HEK293T (cell line): ENCODE results near the gene ZNF26.
A peak's percentile ranks its signal among the peaks of the same experiment; 100 is the strongest.
"Not testable (repeated sequence)": the region's sequence is repeated elsewhere in the genome, so short reads cannot be mapped to it uniquely, and the experiment has no call there.

Source experiments
- CTCF ChIA-PET: fragments of 350-600 bp; formaldehyde crosslinking; extraction: SDS; loops from one replicate; lab custom pipeline; 2021; ENCODE audit warnings: antibody characterized with exemption, inconsistent platforms; lab: Yijun Ruan, JAX
- POLR2A ChIA-PET: fragments of 350-600 bp; formaldehyde crosslinking; extraction: SDS; loops from one replicate; lab custom pipeline; 2020; ENCODE audit warnings: antibody characterized with exemption, inconsistent platforms; lab: Yijun Ruan, JAX
- DNase-seq: peaks from one replicate; pipeline ENCODE4 v3.0.0; 2012; ENCODE audit warnings: mixed read lengths; ENCODE audit errors: extremely low spot score
- ARNT ChIP-seq: fragments of 450-650 bp; IDR thresholded peaks from 2 replicates; pipeline ENCODE4 v1.6.1; 2017; ENCODE audit warnings: mild to moderate bottlenecking
- BHLHE40 ChIP-seq: fragments of 450-650 bp; IDR thresholded peaks from 2 replicates; pipeline ENCODE4 v1.6.1; 2016; ENCODE audit warnings: mild to moderate bottlenecking, moderate library complexity, borderline replicate concordance
- CTBP1 ChIP-seq: fragments of 450-650 bp; IDR thresholded peaks from 2 replicates; pipeline ENCODE4 v1.6.1; 2016; ENCODE audit warnings: borderline replicate concordance
- ELF4 ChIP-seq: fragments of 450-650 bp; IDR thresholded peaks from 2 replicates; pipeline ENCODE4 v1.6.1; 2017; ENCODE audit warnings: antibody characterized with exemption
- FOXA1 ChIP-seq: fragments of 450-650 bp; IDR thresholded peaks from 2 replicates; pipeline ENCODE4 v1.6.1; 2016; ENCODE audit warnings: mild to moderate bottlenecking
- FOXK2 ChIP-seq: fragments of 450-650 bp; IDR thresholded peaks from 2 replicates; pipeline ENCODE4 v1.6.1; 2016; ENCODE audit warnings: mild to moderate bottlenecking
- FOXM1 ChIP-seq: fragments of 450-650 bp; IDR thresholded peaks from 2 replicates; pipeline ENCODE4 v1.6.1; 2017; ENCODE audit warnings: mild to moderate bottlenecking, borderline replicate concordance
- HDGF ChIP-seq: fragments of 450-650 bp; IDR thresholded peaks from 2 replicates; pipeline ENCODE4 v1.6.1; 2017; ENCODE audit warnings: antibody characterized with exemption, borderline replicate concordance
- L3MBTL2 ChIP-seq: fragments of 450-650 bp; conservative IDR thresholded peaks from 2 replicates; pipeline ENCODE4 v1.6.1; 2016; ENCODE audit warnings: mild to moderate bottlenecking
- LEF1 ChIP-seq: fragments of 450-650 bp; IDR thresholded peaks from 2 replicates; pipeline ENCODE4 v1.6.1; 2017; ENCODE audit warnings: mild to moderate bottlenecking, borderline replicate concordance
- NFRKB ChIP-seq: fragments of 450-650 bp; IDR thresholded peaks from 2 replicates; pipeline ENCODE4 v1.6.1; 2016; ENCODE audit warnings: mild to moderate bottlenecking, moderate library complexity
- PKNOX1 ChIP-seq: fragments of 450-650 bp; IDR thresholded peaks from 2 replicates; pipeline ENCODE4 v1.6.1; 2016
- SP1 ChIP-seq: fragments of 450-650 bp; IDR thresholded peaks from 2 replicates; pipeline ENCODE4 v1.6.1; 2017
- SUZ12 ChIP-seq: fragments of 450-650 bp; IDR thresholded peaks from 2 replicates; pipeline ENCODE4 v1.6.1; 2016; ENCODE audit warnings: mild to moderate bottlenecking
- TARDBP ChIP-seq: fragments of 450-650 bp; IDR thresholded peaks from 2 replicates; pipeline ENCODE4 v1.6.1; 2016
- ZNF384 ChIP-seq: fragments of 450-650 bp; IDR thresholded peaks from 2 replicates; pipeline ENCODE4 v1.6.1; 2016

Gene ZNF26

GRCh38 chr12:132955094-132956010 lies 30.8 kb upstream of the ZNF26 start:
- CTCF ChIA-PET = no interaction called here
- DNase-seq = peak; percentile 20
- TF ChIP-seq NFRKB (no peak), FOXK2 (no peak), ELF4 (no peak), BHLHE40 (no peak), ARNT (no peak)
- POLR2A ChIA-PET = interaction anchor here (0.6 kb wide), 1 partner anchor 125 kb away, joined by 3 read pairs; no protein-coding TSS in a partner anchor

GRCh38 chr12:132956011-132956788 lies 30.0 kb upstream of the ZNF26 start, which contains the start of gene ZNF605:
Gene ZNF605 (minus strand): TSS chr12:132956306. CDS start chr12:132945635, 10,671 bp downstream.
- no peak for TF ChIP-seq CTBP1
- TF ChIP-seq ZNF384 = peak; percentile 71
- TF ChIP-seq ELF4 = peak; percentile 22; the same call in 1 of the 2 replicates
- TF ChIP-seq NFRKB = no peak
- no peak for TF ChIP-seq FOXA1
- TF ChIP-seq L3MBTL2 = peak; percentile 39
- peak; percentile 68 for TF ChIP-seq SUZ12
- TF ChIP-seq SP1 = no peak
- TF ChIP-seq ARNT = no peak
- TF ChIP-seq FOXK2 = no peak
- no peak for TF ChIP-seq PKNOX1
- no peak for TF ChIP-seq FOXM1
- TF ChIP-seq HDGF = no peak
- no peak for TF ChIP-seq LEF1
- TF ChIP-seq BHLHE40 = no peak
- TF ChIP-seq TARDBP = no peak
- ChIA-PET CTCF (no interaction called here), POLR2A (interaction anchor here (0.6 kb wide), 1 partner anchor 124 kb away, joined by 3 read pairs; no protein-coding TSS in a partner anchor)
- DNase-seq = peak; percentile 88

- CTCF ChIA-PET, POLR2A ChIA-PET, DNase-seq: not testable (repeated sequence)
These were observed 24.4 kb upstream of the ZNF26 start for GRCh38 chr12:132961790-132962189.

- CTCF ChIA-PET = not testable (repeated sequence)
- POLR2A ChIA-PET = interaction anchor here (1.2 kb wide), 1 partner anchor 23 kb away, joined by 3 read pairs; no protein-coding TSS in a partner anchor
These were observed 22.2 kb upstream of the ZNF26 start for GRCh38 chr12:132963947-132964346.

GRCh38 chr12:132965796-132966195 lies 20.4 kb upstream of the ZNF26 start:
- DNase-seq = no peak
- TF ChIP-seq ARNT (no peak), FOXA1 (no peak), TARDBP (no peak)
- CTCF ChIA-PET = no interaction called here
- POLR2A ChIA-PET = no interaction called here

More at GRCh38 chr12:132963947-132964346, 22.2 kb upstream of the ZNF26 start:
- not testable (repeated sequence) for DNase-seq

- DNase-seq = no peak
- CTCF ChIA-PET = no interaction called here
- POLR2A ChIA-PET = no interaction called here
- TF ChIP-seq FOXA1 (no peak), L3MBTL2 (no peak), SUZ12 (no peak), FOXK2 (no peak), CTBP1 (no peak), LEF1 (no peak), HDGF (no peak), FOXM1 (no peak)
These were observed 19.3 kb upstream of the ZNF26 start for GRCh38 chr12:132966676-132967415.

- DNase-seq = no peak
- ChIA-PET POLR2A (no interaction called here), CTCF (no interaction called here)
- TF ChIP-seq SUZ12 (no peak), LEF1 (no peak), TARDBP (no peak), NFRKB (no peak)
These were observed 18.4 kb upstream of the ZNF26 start for GRCh38 chr12:132967736-132968135.
